CD4-positive, alpha-beta T cell (primary cell): ENCODE results near the gene TBC1D7. TPM values are rescaled to one million over a fixed set of nuclear protein-coding genes. Genes with fewer than 3 reads are reported as not detected.

Source experiments
- ATAC-seq: fragments of 200-7000 bp; cut with Tn5 transposase; one replicate; pipeline ENCODE4 v1.10.0; 2022; ENCODE audit warnings: mild to moderate bottlenecking; ENCODE audit not compliant: poor library complexity
- CTCF ChIA-PET: fragments of 350-600 bp; sonication (Branson Sonifier 250); formaldehyde crosslinking; loops from one replicate; lab custom pipeline; 2021; ENCODE audit warnings: antibody characterized with exemption, inconsistent platforms; lab: Charles Lee
- POLR2A ChIA-PET: fragments of 350-600 bp; sonication (Branson Sonifier 250); formaldehyde crosslinking; loops from one replicate; lab custom pipeline; 2021; ENCODE audit warnings: antibody characterized with exemption, inconsistent platforms; lab: Charles Lee
- DNase-seq, 14 experiments: peaks; one replicate each; pipeline ENCODE4 v3.0.0-alpha.2; 2013 to 2020; ENCODE audit warnings: mixed read lengths in 2 of 14
- H3K27ac ChIP-seq, 2 donors: one replicate each; pipeline versions ENCODE4 v1.5.1 to v1.7.0; 2013; ENCODE audit warnings: low read length in 2 of 2, low read depth in 1 of 2, mild to moderate bottlenecking in 1 of 2
- H3K27me3 ChIP-seq, 2 experiments: 1 replicate in 1 of 2; 2 replicates in 1 of 2; pipeline versions ENCODE4 v1.6.1 to v1.7.0; 2013; ENCODE audit warnings: low read length in 2 of 2, control low read depth in 1 of 2, mild to moderate bottlenecking in 1 of 2, moderate library complexity in 1 of 2; ENCODE audit not compliant: insufficient read depth in 2 of 2, control insufficient read depth in 1 of 2
- H3K36me3 ChIP-seq: one replicate; pipeline ENCODE4 v1.6.1; 2013; ENCODE audit warnings: low read length, control low read depth; ENCODE audit not compliant: insufficient read depth
- H3K4me1 ChIP-seq: one replicate; pipeline ENCODE4 v1.6.1; 2013; ENCODE audit warnings: low read length, control low read depth; ENCODE audit not compliant: insufficient read depth
- H3K4me3 ChIP-seq: one replicate; pipeline ENCODE4 v1.5.1; 2013; ENCODE audit warnings: mild to moderate bottlenecking, low read length, moderate library complexity
- H3K9me3 ChIP-seq, 2 experiments: 1 replicate in 1 of 2; 2 replicates in 1 of 2; pipeline versions ENCODE4 v1.6.1 to v1.7.0; 2013; ENCODE audit warnings: low read length in 2 of 2, mild to moderate bottlenecking in 2 of 2, control low read depth in 1 of 2, moderate library complexity in 1 of 2; ENCODE audit not compliant: control insufficient read depth in 1 of 2, insufficient read depth in 1 of 2
- H3K27ac Mint-ChIP-seq: one replicate; pipeline ENCODE4 v1.8.0; 2020; ENCODE audit warnings: mixed read lengths
- H3K27me3 Mint-ChIP-seq: one replicate; pipeline ENCODE4 v1.8.0; 2021; ENCODE audit warnings: mixed read lengths
- H3K36me3 Mint-ChIP-seq: one replicate; pipeline ENCODE4 v1.8.0; 2021; ENCODE audit warnings: low read depth, mixed read lengths
- H3K4me1 Mint-ChIP-seq: one replicate; pipeline ENCODE4 v1.8.0; 2021; ENCODE audit warnings: low read depth, mixed read lengths
- H3K4me3 Mint-ChIP-seq: one replicate; pipeline ENCODE4 v1.8.0; 2020; ENCODE audit warnings: mild to moderate bottlenecking, mixed read lengths
- H3K9me3 Mint-ChIP-seq: one replicate; pipeline ENCODE4 v1.8.0; 2020; ENCODE audit warnings: mixed read lengths
- intact Hi-C, 2 experiments: fragments of 100-400 bp; cut with DNase I in 1 of 2; cut with micrococcal nuclease in 1 of 2; formaldehyde crosslinking; loops; one replicate each; pipeline versions ENCODE4 v1.15.1 to v1.9.0; 2023 to 2025; cut with DNase I, micrococcal nuclease
- total RNA-seq, 174 experiments: library from RNA in 2 of 174; stranded (reverse) in 2 of 174; gene quantifications; one replicate each; pipeline ENCODE4 v1.2.3 and lab custom pipeline; 2021 to 2026
- TF ChIP-seq, protein P1 (sequence below): fragments of 200-600 bp; IDR thresholded peaks from one replicate; pipeline ENCODE4 v1.8.0; 2022; ENCODE audit warnings: antibody characterized with exemption, mild to moderate bottlenecking

TBC1D7 gene
- total RNA-seq, 2 experiments from 2014 or later, result 10.2 to 12.3 TPM

DNA sequence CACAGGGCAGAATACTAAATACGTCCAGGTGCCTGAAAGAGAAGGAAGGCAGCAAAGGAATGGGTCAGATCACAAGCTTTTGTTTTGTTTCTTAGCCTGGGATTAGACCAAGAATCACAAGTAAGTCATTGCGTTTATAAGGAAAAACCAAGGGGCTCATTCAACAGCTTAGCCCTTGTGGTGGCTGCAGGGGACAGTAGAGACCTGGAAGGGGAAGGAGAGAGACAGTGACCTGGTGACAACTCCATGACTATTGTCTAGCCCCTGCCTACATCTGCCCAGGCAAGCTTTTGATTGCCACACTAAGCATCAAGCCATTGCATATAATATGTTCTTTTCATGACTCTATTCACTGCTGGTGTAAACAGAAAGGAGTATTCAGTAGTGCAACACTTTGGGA is 30.2 kb upstream of the TBC1D7 start:
- intact Hi-C loops, result no loop called here
- Mint-ChIP-seq H3K9me3 (no peaks in the 10 kb centered on the region), H3K4me3 (no peak overlapping the region), H3K27me3 (no peaks in the 10 kb centered on the region), H3K36me3 (no peaks in the 10 kb centered on the region), H3K4me1 (peaks cover 38% of the 10 kb centered on the region), H3K27ac (no peak overlapping the region)
- Histone ChIP-seq H3K27me3 (no peaks in the 10 kb centered on the region), H3K4me1 (peaks cover 30% of the 10 kb centered on the region), H3K27ac (no peak overlapping the region), H3K36me3 (no peaks in the 10 kb centered on the region), H3K9me3 (no peaks in the 10 kb centered on the region), H3K4me3 (no peak overlapping the region)
- ATAC-seq (no peak), DNase-seq (no peak)
- TF ChIP-seq, protein P1, sequence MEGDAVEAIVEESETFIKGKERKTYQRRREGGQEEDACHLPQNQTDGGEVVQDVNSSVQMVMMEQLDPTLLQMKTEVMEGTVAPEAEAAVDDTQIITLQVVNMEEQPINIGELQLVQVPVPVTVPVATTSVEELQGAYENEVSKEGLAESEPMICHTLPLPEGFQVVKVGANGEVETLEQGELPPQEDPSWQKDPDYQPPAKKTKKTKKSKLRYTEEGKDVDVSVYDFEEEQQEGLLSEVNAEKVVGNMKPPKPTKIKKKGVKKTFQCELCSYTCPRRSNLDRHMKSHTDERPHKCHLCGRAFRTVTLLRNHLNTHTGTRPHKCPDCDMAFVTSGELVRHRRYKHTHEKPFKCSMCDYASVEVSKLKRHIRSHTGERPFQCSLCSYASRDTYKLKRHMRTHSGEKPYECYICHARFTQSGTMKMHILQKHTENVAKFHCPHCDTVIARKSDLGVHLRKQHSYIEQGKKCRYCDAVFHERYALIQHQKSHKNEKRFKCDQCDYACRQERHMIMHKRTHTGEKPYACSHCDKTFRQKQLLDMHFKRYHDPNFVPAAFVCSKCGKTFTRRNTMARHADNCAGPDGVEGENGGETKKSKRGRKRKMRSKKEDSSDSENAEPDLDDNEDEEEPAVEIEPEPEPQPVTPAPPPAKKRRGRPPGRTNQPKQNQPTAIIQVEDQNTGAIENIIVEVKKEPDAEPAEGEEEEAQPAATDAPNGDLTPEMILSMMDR, result no peak
- POLR2A ChIA-PET, result no interaction called here
- CTCF ChIA-PET, result no interaction called here

GRCh38 chr6:13357551-13358075 is 29.3 kb upstream of the TBC1D7 start:
- Histone ChIP-seq H3K27ac (no peak overlapping the region), H3K27me3 (no peaks in the 10 kb centered on the region), H3K4me1 (peaks cover 30% of the 10 kb centered on the region), H3K9me3 (no peaks in the 10 kb centered on the region), H3K36me3 (no peaks in the 10 kb centered on the region), H3K4me3 (no peak overlapping the region)
- Mint-ChIP-seq H3K36me3 (no peaks in the 10 kb centered on the region), H3K27ac (no peak overlapping the region), H3K27me3 (no peaks in the 10 kb centered on the region), H3K9me3 (no peaks in the 10 kb centered on the region), H3K4me1 (peaks cover 41% of the 10 kb centered on the region), H3K4me3 (no peak overlapping the region)
- POLR2A ChIA-PET, result no interaction called here
- CTCF ChIA-PET, result no interaction called here
- intact Hi-C loops, result no loop called here
- no peak for ATAC-seq
- DNase-seq, result no peak
- TF ChIP-seq, protein P1, result no peak

DNA sequence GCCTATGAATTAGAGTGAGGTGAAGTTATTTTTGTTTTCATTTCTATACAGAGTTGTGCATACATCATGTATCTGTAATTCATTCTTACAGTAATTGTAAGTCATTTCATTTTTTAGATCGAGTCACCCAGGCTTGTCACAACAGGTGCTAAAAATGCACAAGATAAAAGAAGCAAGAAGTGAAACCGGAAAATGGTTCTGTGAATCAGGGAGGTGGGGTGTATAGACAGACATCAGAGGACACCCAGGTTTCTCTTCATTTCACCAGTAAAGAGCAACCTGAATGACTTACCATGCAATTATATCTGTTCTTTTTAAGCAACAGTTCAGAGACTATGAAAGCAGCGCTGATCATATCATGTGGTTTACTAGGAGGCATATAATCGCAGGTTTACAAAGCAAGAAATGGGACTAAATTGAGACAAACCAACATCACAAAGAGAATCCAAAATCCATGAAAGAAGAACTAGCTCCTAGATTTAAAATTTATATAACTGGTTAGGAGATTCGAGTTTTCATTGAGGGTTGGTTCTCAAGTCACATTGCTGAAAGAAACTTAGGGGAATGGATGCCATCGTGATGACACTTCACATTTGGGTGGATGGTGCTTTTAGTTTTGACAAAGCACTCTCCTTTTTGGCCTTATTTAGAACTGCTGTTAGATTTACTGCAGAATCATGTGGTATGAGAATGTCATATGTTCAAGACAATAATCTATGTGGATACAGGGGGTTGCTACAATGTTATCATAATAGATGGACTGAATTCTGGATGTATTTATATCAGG is 27.9 kb upstream of the TBC1D7 start:
- Histone ChIP-seq H3K36me3 (no peaks in the 10 kb centered on the region), H3K27me3 (no peaks in the 10 kb centered on the region), H3K27ac (peak overlapping the region; percentile 60 to 65), H3K9me3 (no peaks in the 10 kb centered on the region), H3K4me3 (peak overlapping the region; percentile 43), H3K4me1 (peaks cover 30% of the 10 kb centered on the region)
- ATAC-seq (peak; percentile 88), DNase-seq (peak in 5 of 14 experiments; percentile 13 to 83 (median 67))
- CTCF ChIA-PET, result interaction anchor here (1.2 kb wide), 1 partner anchor 218 kb away, joined by 3 read pairs; the partner anchor contains the start of gene SIRT5
- peaks cover 41% of the 10 kb centered on the region for H3K4me1 Mint-ChIP-seq
- H3K36me3 Mint-ChIP-seq, result no peaks in the 10 kb centered on the region
- H3K27ac Mint-ChIP-seq, result peak overlapping the region; percentile 89
- TF ChIP-seq, protein P1, result no peak
- H3K27me3 Mint-ChIP-seq, result no peaks in the 10 kb centered on the region
- intact Hi-C loops, result loop anchor here in 1 of 2 experiments (1.0 kb wide), 1 partner anchor 20 kb away; no protein-coding TSS in a partner anchor
- POLR2A ChIA-PET, result interaction anchor here (0.8 to 2.5 kb wide), 4 partner anchors 28 to 258 kb away, joined by 3 to 14 read pairs (median 5); partner anchors contain the start of genes NOL7, SIRT5 and TBC1D7
- peak overlapping the region; percentile 81 for H3K4me3 Mint-ChIP-seq
- H3K9me3 Mint-ChIP-seq, result no peaks in the 10 kb centered on the region
